ENCODE data around the gene KCNK4.

GRCh38 chr11:64245797-64246620, 45.1 kb upstream of the KCNK4 start:
- TF ChIP-seq EZH2 (IDR thresholded peaks at IDR 0.05; ENCODE audit: insufficient read depth, poor library complexity, severe bottlenecking) (no peak), EZH2phosphoT487 (IDR thresholded peaks at IDR 0.05; ENCODE audit: insufficient read depth, low read depth) (no peak)
